Sigmoid colon (tissue), 7 donors: Measurements from ENCODE around the gene SSR4. TPM values are rescaled to one million over a fixed set of nuclear protein-coding genes. Genes with fewer than 3 reads are reported as not detected.

Source experiments
- DNase-seq: peaks from one replicate; pipeline ENCODE4 v3.0.0-alpha.2; 2019
- H3K27ac ChIP-seq, 4 donors: fragments of 200-600 bp; sonication (generic); one replicate each; pipeline ENCODE4 v1.5.1; 2016 to 2019; ENCODE audit warnings: mild to moderate bottlenecking in 1 of 4
- H3K27me3 ChIP-seq, 3 donors: fragments of 200-600 bp; sonication (generic); one replicate each; pipeline ENCODE4 v1.5.1; 2019; ENCODE audit warnings: mild to moderate bottlenecking in 1 of 3
- H3K36me3 ChIP-seq, 4 donors: fragments of 200-600 bp; sonication (generic); one replicate each; pipeline ENCODE4 v1.5.1; 2016 to 2019
- H3K4me1 ChIP-seq, 4 donors: fragments of 200-600 bp; sonication (generic); one replicate each; pipeline ENCODE4 v1.5.1; 2017 to 2019
- H3K4me3 ChIP-seq, 4 donors: fragments of 200-600 bp; sonication (generic); one replicate each; pipeline ENCODE4 v1.5.1; 2017 to 2019; ENCODE audit warnings: mild to moderate bottlenecking in 2 of 4, moderate library complexity in 1 of 4
- H3K9me3 ChIP-seq, 4 donors: fragments of 200-600 bp in 3 of 4; sonication (generic) in 3 of 4; one replicate each; pipeline versions ENCODE4 v1.5.1 to v1.6.1; 2013 to 2019
- EP300 ChIP-seq, 4 donors: sonication (generic); formaldehyde crosslinking; IDR thresholded peaks; one replicate each; pipeline ENCODE4 v1.6.1; 2017; ENCODE audit warnings: antibody characterized with exemption in 4 of 4
- POLR2A ChIP-seq, 2 donors: fragments of 450-650 bp; IDR thresholded peaks; one replicate each; pipeline ENCODE4 v1.6.1; 2016; ENCODE audit warnings: antibody characterized with exemption in 2 of 2, mild to moderate bottlenecking in 2 of 2, moderate library complexity in 2 of 2
- POLR2AphosphoS5 ChIP-seq, 4 donors: sonication (generic); formaldehyde crosslinking; IDR thresholded peaks; one replicate each; pipeline ENCODE4 v1.6.1; 2017; ENCODE audit warnings: antibody characterized with exemption in 4 of 4
- WGBS, 2 donors: extraction: QIAGEN DNeasy Blood & Tissue Kit; methylation state at CpG; one replicate each; pipeline ENCODE4 v1.1.7; 2013; 5-methylcytosine and 5-hydroxymethylcytosine counted together
- intact Hi-C: fragments of 100-400 bp; cut with DNase I; formaldehyde crosslinking; loops from one replicate; pipeline ENCODE4 v1.15.1; 2023
- polyA plus RNA-seq, 3 donors: library from polyadenylated mRNA; stranded (reverse); fragments of 200-250 nt; gene quantifications; one replicate each; pipeline ENCODE4 v1.2.3, GENCODE V29; 2013
- total RNA-seq, 4 donors: library from RNA; depleted of rRNA; stranded (reverse); fragments of >200 nt; gene quantifications; one replicate each; pipeline ENCODE4 v1.1.0, GENCODE V29; 2016
- TF ChIP-seq, protein P1 (sequence below), 4 experiments: fragments of 450-650 bp in 3 of 4; fragments of 200-600 bp in 1 of 4; IDR thresholded peaks; one replicate each; pipeline ENCODE4 v1.5.1; 2016 to 2019; ENCODE audit warnings: antibody characterized with exemption in 4 of 4, mild to moderate bottlenecking in 3 of 4, moderate library complexity in 2 of 4
- donor health status: healthy with polysubstance abuse.
- donor health status: Bipolar disorder and iron deficiency.
- donor health status: healthy.

The SSR4 gene
- total and polyA plus RNA-seq, 7 donors: 143 to 494 (median 177) TPM

DNA sequence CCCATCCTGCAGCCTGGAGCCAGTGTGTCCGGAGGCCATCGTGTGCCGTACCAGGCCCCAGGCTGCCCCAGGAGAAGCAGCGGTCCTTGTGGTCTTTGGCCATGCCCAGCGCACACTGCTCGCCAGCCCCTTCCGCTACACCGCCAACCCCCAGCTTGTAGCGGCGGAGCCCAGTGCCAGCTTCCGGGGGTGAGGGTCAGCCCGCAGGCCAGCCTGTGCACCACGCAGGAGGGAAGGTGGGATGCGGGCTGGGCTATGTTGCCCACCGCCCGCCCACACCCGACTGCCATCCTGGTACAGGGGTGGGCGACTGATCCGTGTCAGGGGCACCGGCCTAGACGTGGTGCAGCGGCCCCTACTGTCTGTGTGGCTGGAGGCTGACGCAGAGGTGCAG is 21.3 kb upstream of the SSR4 start:
- no peaks in the 10 kb centered on the region for H3K27me3 ChIP-seq
- 92 to 97% methylated on average over 23 of the region's 23 CpGs for WGBS, 2 donors
- DNase-seq: peak; percentile 64
- no peak overlapping the region for H3K4me3 ChIP-seq
- H3K27ac ChIP-seq: no peak overlapping the region
- no peak for TF ChIP-seq EP300 (IDR thresholded peaks at IDR 0.05)
- H3K4me1 ChIP-seq: no peaks in the 10 kb centered on the region
- no peaks in the 10 kb centered on the region for H3K9me3 ChIP-seq
- intact Hi-C loops: no loop called here
- peaks cover 0 to 62% (median 9%) of the 10 kb centered on the region in 4 donors for H3K36me3 ChIP-seq

DNA sequence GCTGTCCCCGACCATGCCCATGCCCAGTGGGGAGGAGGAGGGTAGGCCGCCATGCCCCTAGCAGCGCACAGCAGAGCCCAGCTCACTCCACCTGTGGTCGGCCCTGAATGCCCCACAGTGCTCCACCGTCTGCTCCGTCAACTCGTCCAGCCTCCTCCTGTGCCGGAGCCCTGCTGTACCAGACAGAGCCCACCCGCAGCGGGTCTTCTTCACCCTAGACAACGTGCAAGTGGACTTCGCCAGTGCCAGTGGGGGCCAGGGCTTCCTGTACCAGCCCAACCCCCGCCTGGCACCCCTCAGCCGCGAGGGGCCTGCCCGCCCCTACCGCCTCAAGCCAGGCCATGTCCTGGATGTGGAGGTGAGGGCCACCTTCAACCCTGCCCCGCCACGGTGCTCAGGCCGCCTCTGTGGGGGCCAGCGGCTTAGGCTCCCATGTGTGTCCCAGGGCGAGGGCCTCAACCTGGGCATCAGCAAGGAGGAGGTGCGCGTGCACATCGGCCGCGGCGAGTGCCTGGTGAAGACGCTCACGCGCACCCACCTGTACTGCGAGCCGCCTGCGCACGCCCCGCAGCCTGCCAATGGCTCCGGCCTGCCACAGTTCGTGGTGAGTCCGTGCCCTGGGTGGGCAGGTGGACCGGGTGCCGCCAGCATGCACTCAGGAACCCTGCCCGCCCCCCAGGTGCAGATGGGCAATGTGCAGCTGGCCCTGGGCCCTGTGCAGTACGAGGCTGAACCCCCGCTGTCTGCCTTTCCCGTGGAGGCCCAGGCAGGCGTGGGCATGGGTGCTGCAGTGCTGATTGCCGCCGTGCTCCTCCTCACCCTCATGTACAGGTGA is 20.5 kb upstream of the SSR4 start:
- peak; percentile 67 for DNase-seq
- Histone ChIP-seq H3K27ac (no peak overlapping the region), H3K4me1 (no peaks in the 10 kb centered on the region), H3K9me3 (no peaks in the 10 kb centered on the region), H3K36me3 (peaks cover 0 to 61% (median 9%) of the 10 kb centered on the region in 4 donors), H3K27me3 (peaks cover 0 to 3% (median 0%) of the 10 kb centered on the region in 3 donors), H3K4me3 (no peak overlapping the region)
- WGBS, 2 donors: 90 to 93% methylated on average over 48 of the region's 48 CpGs
- TF ChIP-seq POLR2A (IDR thresholded peaks at IDR 0.05) (no peak), EP300 (IDR thresholded peaks at IDR 0.05) (no peak), POLR2AphosphoS5 (IDR thresholded peaks at IDR 0.05) (no peak)
- TF ChIP-seq, protein P1, sequence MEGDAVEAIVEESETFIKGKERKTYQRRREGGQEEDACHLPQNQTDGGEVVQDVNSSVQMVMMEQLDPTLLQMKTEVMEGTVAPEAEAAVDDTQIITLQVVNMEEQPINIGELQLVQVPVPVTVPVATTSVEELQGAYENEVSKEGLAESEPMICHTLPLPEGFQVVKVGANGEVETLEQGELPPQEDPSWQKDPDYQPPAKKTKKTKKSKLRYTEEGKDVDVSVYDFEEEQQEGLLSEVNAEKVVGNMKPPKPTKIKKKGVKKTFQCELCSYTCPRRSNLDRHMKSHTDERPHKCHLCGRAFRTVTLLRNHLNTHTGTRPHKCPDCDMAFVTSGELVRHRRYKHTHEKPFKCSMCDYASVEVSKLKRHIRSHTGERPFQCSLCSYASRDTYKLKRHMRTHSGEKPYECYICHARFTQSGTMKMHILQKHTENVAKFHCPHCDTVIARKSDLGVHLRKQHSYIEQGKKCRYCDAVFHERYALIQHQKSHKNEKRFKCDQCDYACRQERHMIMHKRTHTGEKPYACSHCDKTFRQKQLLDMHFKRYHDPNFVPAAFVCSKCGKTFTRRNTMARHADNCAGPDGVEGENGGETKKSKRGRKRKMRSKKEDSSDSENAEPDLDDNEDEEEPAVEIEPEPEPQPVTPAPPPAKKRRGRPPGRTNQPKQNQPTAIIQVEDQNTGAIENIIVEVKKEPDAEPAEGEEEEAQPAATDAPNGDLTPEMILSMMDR (IDR thresholded peaks at IDR 0.05): no peak
- intact Hi-C loops: no loop called here

DNA sequence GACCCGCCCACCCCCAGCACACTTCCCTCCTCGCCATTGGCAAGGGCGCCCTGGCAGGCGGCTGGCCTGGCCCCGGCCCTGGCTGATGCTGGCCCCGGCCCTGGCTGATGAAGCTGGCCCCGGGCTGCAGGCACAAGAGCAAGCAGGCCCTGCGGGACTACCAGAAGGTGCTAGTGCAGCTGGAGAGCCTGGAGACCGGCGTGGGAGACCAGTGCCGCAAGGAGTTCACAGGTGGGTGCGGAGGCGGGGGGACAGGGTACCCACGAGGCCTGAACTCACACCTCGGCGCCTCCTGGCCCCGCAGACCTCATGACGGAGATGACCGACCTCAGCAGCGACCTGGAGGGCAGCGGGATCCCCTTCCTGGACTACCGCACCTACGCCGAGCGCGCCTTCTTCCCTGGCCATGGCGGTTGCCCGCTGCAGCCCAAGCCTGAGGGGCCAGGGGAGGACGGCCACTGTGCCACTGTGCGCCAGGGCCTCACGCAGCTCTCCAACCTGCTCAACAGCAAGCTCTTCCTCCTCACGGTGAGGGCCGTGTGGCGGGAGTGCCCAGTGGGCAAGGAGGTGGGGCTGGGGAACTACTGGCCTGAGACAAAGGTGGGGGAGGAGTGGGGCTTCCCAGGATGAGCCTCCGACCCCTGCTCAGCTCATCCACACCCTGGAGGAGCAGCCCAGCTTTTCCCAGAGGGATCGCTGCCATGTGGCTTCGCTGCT is 19.7 kb upstream of the SSR4 start:
- no peak overlapping the region for H3K27ac ChIP-seq
- peaks cover 0 to 53% (median 9%) of the 10 kb centered on the region in 4 donors for H3K36me3 ChIP-seq
- H3K9me3 ChIP-seq: no peaks in the 10 kb centered on the region
- no peak overlapping the region for H3K4me3 ChIP-seq
- WGBS, 2 donors: 87 to 90% methylated on average over 37 of the region's 37 CpGs
- intact Hi-C loops: no loop called here
- peak; percentile 60 for DNase-seq
- H3K27me3 ChIP-seq: peaks cover 0 to 3% (median 0%) of the 10 kb centered on the region in 3 donors
- no peak for TF ChIP-seq POLR2AphosphoS5 (IDR thresholded peaks at IDR 0.05)
- no peak for TF ChIP-seq EP300 (IDR thresholded peaks at IDR 0.05)
- no peak for TF ChIP-seq POLR2A (IDR thresholded peaks at IDR 0.05)
- TF ChIP-seq, protein P1 (IDR thresholded peaks at IDR 0.05): no peak
- peaks cover 0 to under 1% (median 0%) of the 10 kb centered on the region in 4 donors for H3K4me1 ChIP-seq

DNA sequence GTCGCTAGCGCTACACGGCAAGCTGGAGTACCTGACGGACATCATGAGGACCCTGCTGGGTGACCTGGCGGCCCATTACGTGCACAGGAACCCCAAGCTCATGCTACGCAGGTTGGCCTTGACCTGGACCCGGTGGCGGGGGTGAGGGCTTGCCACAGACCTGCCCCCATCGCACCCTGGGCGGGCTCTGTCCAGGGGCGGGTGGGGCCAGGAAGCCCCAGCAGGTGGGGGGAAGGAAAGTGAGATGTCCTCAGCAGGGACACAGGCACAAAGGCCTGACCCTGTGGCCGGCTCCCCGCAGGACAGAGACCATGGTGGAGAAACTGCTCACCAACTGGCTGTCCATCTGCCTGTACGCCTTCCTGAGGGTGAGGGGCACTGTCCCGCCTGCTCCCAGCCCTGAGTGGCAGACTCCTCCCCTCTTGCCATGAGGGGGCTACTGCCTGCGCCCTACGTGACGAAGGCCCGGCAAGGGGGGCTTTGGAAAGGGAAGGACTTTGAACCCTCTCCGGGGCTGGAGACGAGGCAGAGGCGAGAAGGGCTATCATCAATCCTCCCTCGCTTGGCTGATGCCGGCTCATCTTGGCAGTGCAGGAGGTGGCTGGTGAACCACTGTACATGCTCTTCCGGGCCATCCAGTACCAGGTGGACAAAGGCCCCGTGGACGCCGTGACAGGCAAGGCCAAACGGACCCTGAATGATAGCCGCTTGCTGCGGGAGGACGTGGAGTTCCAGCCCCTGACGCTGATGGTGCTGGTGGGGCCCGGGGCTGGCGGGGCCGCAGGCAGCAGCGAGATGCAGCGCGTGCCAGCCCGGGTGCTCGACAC is 19.0 kb upstream of the SSR4 start:
- Histone ChIP-seq H3K4me3 (no peak overlapping the region), H3K27me3 (peaks cover 0 to 3% (median 0%) of the 10 kb centered on the region in 3 donors), H3K9me3 (no peaks in the 10 kb centered on the region), H3K4me1 (peaks cover 0 to 8% (median 6%) of the 10 kb centered on the region in 4 donors), H3K27ac (no peak overlapping the region), H3K36me3 (peaks cover 0 to 45% (median 9%) of the 10 kb centered on the region in 4 donors)
- 90 to 91% methylated on average over 42 of the region's 42 CpGs for WGBS, 2 donors
- TF ChIP-seq EP300 (IDR thresholded peaks at IDR 0.05) (no peak), POLR2AphosphoS5 (IDR thresholded peaks at IDR 0.05) (no peak), POLR2A (IDR thresholded peaks at IDR 0.05) (no peak)
- TF ChIP-seq, protein P1 (IDR thresholded peaks at IDR 0.05): no peak
- peak; percentile 45 for DNase-seq
- intact Hi-C loops: no loop called here
